ENCODE data around the gene TNFRSF4.
"Not testable (repeated sequence)": the region's sequence is repeated elsewhere in the genome, so short reads cannot be mapped to it uniquely, and the experiment has no call there.

Gene TNFRSF4

GRCh38 chr1:1179983-1180861, 33.7 kb downstream of the TNFRSF4 start:
- DNase-seq: no peak

GRCh38 chr1:1179346-1179982, 34.5 kb downstream of the TNFRSF4 start:
- no peak for DNase-seq

- DNase-seq: no peak
These were observed 35.1 kb downstream of the TNFRSF4 start for GRCh38 chr1:1178794-1179331.

GRCh38 chr1:1177452-1178206, 36.3 kb downstream of the TNFRSF4 start:
- DNase-seq: no peak

GRCh38 chr1:1176931-1177330, 37.0 kb downstream of the TNFRSF4 start:
- no peak for DNase-seq

GRCh38 chr1:1176063-1176761, 37.7 kb downstream of the TNFRSF4 start:
- DNase-seq: not testable (repeated sequence)

- DNase-seq: no peak
These were observed 38.5 kb downstream of the TNFRSF4 start for GRCh38 chr1:1175221-1176062.

GRCh38 chr1:1173793-1174415, 40.0 kb downstream of the TNFRSF4 start, which contains the start of gene TTLL10:
Gene TTLL10, plus strand, starts transcription at chr1:1173880. Its CDS starts 5,336 bp downstream, at chr1:1179216.
- DNase-seq: no peak

- DNase-seq: no peak
These were observed 40.7 kb downstream of the TNFRSF4 start for GRCh38 chr1:1173061-1173792.

GRCh38 chr1:1171546-1172340, 42.2 kb downstream of the TNFRSF4 start:
- no peak for DNase-seq

GRCh38 chr1:1171161-1171545, 42.8 kb downstream of the TNFRSF4 start:
- DNase-seq: no peak

- no peak for DNase-seq
These were observed 43.5 kb downstream of the TNFRSF4 start for GRCh38 chr1:1170215-1171091.

- no peak for DNase-seq
These were observed 44.3 kb downstream of the TNFRSF4 start for GRCh38 chr1:1169429-1170214.

GRCh38 chr1:1168451-1169411, 45.2 kb downstream of the TNFRSF4 start:
- DNase-seq: no peak

GRCh38 chr1:1167841-1168450, 46.0 kb downstream of the TNFRSF4 start:
- no peak for DNase-seq

- no peak for DNase-seq
These were observed 46.5 kb downstream of the TNFRSF4 start for GRCh38 chr1:1167398-1167821.

Data from NCI-H1694 (cell line).